SU-DHL-6 (cell line): ENCODE measurements around the gene KLF16.

Experiments used
- CTCF ChIP-seq: fragments of 200-600 bp; sonication (generic); IDR thresholded peaks from one replicate; pipeline ENCODE4 v1.5.1; 2017; ENCODE audit warnings: antibody characterized with exemption, mild to moderate bottlenecking, low read length, moderate library complexity; ENCODE audit not compliant: insufficient read depth, poor library complexity, severe bottlenecking
- EZH2phosphoT487 ChIP-seq: fragments of 200-600 bp; sonication (generic), shearing (Covaris generic); conservative IDR thresholded peaks from 2 replicates; pipeline ENCODE4 v1.6.1; 2018; ENCODE audit warnings: mild to moderate bottlenecking, antibody characterized with exemption, low read length, moderate library complexity, mixed read lengths

DNA sequence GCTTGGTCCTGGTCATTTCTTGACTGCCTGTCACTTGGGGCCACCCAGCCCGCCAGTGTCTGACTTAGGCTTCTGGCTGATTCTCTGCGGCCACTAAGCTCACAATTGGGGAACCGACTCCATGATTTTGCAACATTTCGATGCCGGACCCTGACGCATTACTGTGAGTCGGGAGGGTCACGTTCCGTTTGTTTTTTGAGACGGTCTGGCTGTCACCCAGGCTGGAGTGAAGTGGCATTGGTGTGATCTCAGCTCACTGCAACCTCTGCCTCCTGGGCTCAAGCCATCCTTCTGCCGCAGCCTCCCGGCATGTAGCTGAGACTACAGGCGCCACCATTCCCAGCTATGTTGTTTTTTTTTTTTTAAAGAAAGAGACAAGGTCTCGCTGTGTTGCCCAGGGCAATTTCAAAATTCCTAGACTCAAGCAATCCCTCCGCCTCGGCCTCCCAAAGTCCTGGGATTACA lies 38.6 kb upstream of the KLF16 start:
- TF ChIP-seq CTCF (no peak), EZH2phosphoT487 (no peak)
